ENCODE results near the gene AMN.

The AMN gene

DNA sequence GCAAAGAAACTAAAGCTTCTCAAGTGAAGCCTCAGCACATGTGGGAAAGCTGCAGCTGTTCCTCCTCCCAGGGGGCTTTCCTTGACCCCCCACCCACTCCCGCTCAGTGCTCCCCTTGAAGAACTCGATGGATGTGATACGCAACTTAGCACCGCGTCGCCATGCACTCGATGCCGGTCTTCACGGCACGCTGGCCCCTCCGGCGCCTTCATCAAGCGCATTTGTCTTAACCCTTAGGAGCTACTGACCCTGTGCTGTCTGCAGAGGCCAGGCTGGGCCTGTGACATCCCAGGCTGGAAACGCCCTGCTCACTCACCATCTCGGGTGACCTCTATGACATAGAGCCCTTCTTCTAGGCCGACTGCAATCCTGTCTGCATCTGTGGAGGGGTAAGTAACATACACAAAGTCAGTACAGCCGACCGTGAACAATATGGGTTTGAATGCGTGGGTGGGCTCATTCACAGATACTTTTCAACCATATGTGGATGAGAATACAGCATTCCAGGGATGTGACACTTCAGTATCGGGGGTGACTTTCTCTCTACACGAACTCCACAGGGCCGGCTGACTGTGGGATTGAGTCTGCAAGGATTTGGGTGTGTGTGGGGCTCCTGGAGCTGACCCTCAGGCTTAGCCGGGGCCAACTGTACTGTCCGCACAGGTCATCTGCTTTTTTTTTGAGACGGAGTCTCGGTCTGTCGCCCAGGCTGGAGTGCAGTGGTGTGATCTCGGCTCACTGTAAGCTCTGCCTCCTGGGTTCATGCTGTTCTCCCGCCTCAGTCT is 23.1 kb downstream of the AMN start:
- no peak overlapping the region for H3K4me3 ChIP-seq (ENCODE audit: low read depth, low read length)
- H3K9me3 ChIP-seq (ENCODE audit: severe bottlenecking), result no peaks in the 10 kb centered on the region
- H3K27ac ChIP-seq, result no peak overlapping the region
- H3K36me3 ChIP-seq, result peaks cover 77% of the 10 kb centered on the region
- TF ChIP-seq, protein P1, sequence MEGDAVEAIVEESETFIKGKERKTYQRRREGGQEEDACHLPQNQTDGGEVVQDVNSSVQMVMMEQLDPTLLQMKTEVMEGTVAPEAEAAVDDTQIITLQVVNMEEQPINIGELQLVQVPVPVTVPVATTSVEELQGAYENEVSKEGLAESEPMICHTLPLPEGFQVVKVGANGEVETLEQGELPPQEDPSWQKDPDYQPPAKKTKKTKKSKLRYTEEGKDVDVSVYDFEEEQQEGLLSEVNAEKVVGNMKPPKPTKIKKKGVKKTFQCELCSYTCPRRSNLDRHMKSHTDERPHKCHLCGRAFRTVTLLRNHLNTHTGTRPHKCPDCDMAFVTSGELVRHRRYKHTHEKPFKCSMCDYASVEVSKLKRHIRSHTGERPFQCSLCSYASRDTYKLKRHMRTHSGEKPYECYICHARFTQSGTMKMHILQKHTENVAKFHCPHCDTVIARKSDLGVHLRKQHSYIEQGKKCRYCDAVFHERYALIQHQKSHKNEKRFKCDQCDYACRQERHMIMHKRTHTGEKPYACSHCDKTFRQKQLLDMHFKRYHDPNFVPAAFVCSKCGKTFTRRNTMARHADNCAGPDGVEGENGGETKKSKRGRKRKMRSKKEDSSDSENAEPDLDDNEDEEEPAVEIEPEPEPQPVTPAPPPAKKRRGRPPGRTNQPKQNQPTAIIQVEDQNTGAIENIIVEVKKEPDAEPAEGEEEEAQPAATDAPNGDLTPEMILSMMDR (IDR thresholded peaks at IDR 0.05; ENCODE audit: low read depth, low read length), result no peak
- H3K27me3 ChIP-seq (ENCODE audit: insufficient read depth, low read depth, severe bottlenecking), result no peaks in the 10 kb centered on the region
- no peak for DNase-seq

DNA sequence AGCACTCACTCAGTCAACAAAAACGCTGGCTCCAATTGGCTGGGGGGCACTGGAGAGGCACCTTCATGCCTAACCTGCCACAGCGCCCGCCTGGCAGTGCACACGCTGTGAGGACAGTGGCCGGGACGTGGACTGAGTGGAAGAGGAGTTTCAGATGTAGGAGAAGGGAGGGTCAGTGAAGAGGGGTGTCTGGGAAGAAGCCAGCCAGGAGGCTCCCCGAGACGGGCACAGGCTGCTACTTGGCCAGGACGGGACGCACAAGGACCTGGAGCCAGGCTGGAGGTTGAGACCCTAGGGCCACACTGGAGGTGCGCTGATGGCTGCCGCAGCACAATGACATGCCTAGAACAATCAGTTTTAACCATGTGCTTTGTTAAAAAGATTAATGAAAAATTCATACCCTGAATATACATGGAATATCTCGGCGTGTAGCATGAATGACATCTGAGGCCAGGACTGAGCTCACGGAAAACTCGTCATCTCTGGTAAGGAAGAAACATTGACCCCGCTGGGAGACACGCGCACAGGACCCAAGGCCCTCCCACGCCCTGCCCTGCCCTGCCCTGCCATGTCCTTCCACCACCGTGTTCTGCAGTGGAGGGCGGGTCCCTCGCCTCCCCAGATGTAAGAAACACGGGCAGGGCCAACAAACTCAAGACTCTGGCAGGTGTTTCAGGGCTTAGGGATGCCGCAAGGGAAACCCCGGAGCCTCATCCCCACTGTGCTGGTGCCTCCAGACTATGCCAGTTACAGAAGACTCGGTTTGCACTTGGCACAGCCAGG is 25.0 kb downstream of the AMN start:
- DNase-seq, result no peak
- H3K9me3 ChIP-seq (ENCODE audit: severe bottlenecking), result no peaks in the 10 kb centered on the region
- H3K4me3 ChIP-seq (ENCODE audit: low read depth, low read length), result no peak overlapping the region
- peaks cover 79% of the 10 kb centered on the region for H3K36me3 ChIP-seq
- H3K27me3 ChIP-seq (ENCODE audit: insufficient read depth, low read depth, severe bottlenecking), result no peaks in the 10 kb centered on the region
- H3K27ac ChIP-seq, result no peak overlapping the region
- TF ChIP-seq, protein P1 (IDR thresholded peaks at IDR 0.05; ENCODE audit: low read depth, low read length), result no peak

DNA sequence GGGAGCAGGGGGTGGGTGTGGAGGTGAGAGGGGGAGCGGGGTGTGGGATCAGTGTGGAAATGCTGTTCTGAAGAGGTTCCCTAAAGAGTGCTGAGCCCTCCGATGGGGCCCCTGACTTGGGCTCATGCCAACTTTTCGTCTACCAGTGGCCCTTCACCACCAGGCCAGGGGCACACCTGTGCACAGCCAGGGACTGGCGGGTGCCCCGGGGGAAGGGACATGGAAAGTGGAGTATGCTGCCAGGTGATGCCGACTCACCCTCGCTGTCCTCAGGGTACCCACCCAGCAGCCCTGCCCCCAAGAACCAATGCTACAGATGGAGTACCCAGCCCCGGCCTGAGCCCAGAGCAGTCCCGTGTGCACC is 26.2 kb downstream of the AMN start:
- no peak for DNase-seq
- Histone ChIP-seq H3K27ac (no peak overlapping the region), H3K27me3 (ENCODE audit: insufficient read depth, low read depth, severe bottlenecking) (no peaks in the 10 kb centered on the region), H3K36me3 (peaks cover 82% of the 10 kb centered on the region), H3K9me3 (ENCODE audit: severe bottlenecking) (no peaks in the 10 kb centered on the region), H3K4me3 (ENCODE audit: low read depth, low read length) (no peak overlapping the region)
- TF ChIP-seq, protein P1 (IDR thresholded peaks at IDR 0.05; ENCODE audit: low read depth, low read length), result no peak

DNA sequence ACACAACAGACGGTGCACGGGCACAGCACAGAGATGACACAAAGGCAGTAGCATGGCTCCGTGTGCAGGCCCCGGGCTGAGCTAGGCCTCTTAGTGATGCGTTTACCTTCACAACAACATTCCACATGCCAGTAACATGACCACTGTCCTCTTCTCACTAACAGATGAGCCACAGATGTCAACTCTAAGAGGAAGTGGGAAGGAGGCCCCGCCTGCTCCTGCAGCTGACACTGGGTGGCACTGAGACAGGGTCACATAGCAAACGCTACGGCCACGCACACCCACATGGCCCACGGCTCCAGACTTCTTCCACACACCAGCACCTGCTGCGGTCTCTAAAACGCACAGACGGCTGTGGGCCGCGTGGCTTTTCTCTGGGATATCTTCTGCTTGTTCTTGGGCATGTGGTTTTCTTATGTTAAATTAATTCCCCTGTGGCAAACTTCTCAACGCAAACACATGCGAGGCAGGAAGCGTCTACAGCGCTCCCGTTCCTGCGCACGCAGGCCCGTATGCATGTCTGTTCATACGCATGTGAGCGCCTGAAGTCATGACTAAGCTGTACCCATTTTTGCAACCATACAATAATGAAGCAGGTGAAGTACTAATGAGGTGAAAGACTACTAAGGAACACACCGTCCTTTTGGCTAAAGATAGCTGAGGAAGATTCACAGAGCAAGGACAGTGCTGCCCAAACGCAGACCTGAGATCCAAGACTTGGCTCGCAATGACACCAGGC is 26.8 kb downstream of the AMN start:
- TF ChIP-seq, protein P1 (IDR thresholded peaks at IDR 0.05; ENCODE audit: low read depth, low read length), result no peak
- Histone ChIP-seq H3K4me3 (ENCODE audit: low read depth, low read length) (no peak overlapping the region), H3K27ac (no peak overlapping the region), H3K9me3 (ENCODE audit: severe bottlenecking) (no peaks in the 10 kb centered on the region), H3K27me3 (ENCODE audit: insufficient read depth, low read depth, severe bottlenecking) (no peaks in the 10 kb centered on the region), H3K36me3 (peaks cover 82% of the 10 kb centered on the region)
- no peak for DNase-seq

DNA sequence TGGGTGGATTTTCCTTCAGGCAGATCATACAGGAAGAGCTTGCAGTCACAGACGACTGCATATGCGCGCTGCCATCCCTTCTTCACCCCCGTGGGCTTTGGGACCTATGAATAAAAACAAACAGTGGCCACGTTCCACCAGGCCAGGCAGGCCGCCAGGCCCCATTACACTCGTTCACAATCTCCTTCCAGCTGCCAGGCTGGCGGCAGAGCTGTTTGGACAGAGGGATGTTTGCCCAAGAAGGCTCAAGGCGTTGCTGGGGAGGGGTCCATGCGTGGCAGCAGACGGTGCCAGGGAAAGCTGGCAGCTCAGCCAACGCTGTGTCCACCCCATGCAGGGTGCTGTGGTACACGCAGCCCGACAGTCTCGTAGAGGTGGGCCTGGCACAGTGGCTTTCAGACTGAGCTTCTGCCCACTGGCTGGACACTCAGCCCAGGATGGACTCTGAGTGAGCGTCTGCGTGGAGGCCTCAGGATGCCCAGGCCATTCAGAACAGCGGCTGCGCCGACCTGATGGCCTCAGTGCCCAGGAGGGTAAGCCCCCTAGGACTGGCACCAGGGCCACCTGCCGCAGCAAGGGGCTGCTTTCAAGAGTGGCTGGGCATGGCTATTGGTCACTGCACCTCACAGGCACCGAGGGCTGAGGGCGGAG is 27.5 kb downstream of the AMN start:
- Histone ChIP-seq H3K36me3 (peaks cover 80% of the 10 kb centered on the region), H3K27me3 (ENCODE audit: insufficient read depth, low read depth, severe bottlenecking) (no peaks in the 10 kb centered on the region), H3K4me3 (ENCODE audit: low read depth, low read length) (no peak overlapping the region), H3K27ac (no peak overlapping the region), H3K9me3 (ENCODE audit: severe bottlenecking) (no peaks in the 10 kb centered on the region)
- TF ChIP-seq, protein P1 (IDR thresholded peaks at IDR 0.05; ENCODE audit: low read depth, low read length), result no peak
- DNase-seq, result no peak
